ENCODE measurements around the gene GRIN2D.
"Not testable (repeated sequence)": the region's sequence is repeated elsewhere in the genome, so short reads cannot be mapped to it uniquely, and the experiment has no call there.

The GRIN2D gene

DNA sequence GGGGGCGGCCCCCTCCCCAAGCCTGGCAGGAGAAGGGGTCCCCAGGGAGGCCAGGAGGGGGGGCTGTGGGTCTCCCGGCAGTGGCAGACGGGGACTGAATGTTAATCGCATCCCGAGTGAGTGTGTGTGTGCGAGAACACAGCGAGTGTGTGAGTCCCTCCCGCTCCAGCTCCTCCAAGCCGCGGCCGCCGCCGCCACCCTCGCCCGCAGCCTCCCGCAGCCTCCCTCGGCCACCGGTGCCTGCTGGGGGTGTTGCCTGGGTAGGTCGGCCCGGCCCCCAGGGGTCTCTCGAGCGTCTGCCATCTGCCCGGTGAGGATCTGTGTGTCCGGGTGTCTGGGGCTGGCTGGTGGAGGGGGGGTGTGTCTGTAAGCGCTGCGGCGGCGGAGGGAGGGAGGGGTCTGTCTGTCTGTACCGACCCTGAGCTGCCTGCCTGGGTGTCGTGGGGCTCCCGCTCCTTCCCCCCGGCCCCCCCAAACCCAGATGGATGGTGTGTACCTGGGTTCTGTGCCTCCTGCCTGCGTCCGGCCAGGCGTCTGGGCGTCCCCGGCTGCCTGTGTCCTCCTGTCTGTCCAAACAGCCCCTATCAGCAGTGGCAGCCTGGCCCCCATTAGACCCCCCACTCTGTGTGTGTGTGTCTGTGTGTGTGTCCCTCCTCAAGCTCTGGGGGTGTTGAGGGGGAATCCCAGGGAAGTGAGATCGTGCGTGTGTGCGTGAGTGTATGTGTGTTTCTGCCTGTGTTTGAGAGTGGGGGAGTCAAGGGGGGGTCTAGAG lies at the start of gene GRIN2D:
Gene GRIN2D, plus strand, starts transcription at position 110 of the 772 bp plus-strand sequence. CDS start 4,725 bp downstream, outside the sequence.
- DNase-seq, result peak; percentile 64

DNA sequence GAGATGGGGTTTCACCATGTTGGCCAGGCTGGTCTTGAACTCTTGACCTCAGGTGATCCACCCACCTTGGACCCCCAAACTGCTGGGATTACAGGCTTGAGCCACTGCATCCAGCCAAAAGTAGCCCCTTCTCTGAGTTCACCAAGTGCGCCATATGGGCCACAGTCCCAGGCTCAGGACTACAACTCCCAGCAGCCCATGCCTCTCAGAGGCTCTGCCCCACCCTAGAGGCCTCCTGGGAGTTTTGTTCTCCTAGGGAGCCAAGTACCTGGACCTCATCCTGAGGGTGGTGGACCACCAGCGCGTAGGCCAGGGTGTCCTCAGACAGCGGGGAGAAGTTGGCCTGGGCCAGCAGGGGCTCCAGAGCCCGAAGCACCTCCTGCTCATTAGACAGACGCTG lies 48.6 kb upstream of the GRIN2D start:
- peak; percentile 71 for DNase-seq

GRCh38 chr19:48346191-48346590 lies 47.3 kb upstream of the GRIN2D start:
- DNase-seq, result no peak

DNA sequence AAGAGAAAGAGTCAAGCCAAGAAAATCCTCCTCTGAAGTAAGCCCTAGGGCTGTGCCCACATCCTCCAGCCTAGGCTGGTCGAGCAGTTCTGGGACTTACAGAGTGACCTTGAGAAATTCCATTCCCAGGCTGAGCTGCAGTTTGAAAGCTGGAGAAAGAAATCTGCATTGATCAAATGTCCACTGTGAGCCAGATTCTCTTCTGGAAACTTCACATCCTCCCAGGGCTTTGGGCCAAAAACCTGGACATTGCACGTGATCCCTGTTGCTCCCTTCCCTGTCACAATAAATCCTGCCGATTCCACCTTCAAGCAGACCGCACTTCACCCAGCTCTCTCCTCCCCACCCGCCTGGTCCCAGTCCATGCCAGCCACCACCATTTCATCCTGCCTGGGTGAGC lies 45.4 kb upstream of the GRIN2D start:
- DNase-seq, result no peak

DNA sequence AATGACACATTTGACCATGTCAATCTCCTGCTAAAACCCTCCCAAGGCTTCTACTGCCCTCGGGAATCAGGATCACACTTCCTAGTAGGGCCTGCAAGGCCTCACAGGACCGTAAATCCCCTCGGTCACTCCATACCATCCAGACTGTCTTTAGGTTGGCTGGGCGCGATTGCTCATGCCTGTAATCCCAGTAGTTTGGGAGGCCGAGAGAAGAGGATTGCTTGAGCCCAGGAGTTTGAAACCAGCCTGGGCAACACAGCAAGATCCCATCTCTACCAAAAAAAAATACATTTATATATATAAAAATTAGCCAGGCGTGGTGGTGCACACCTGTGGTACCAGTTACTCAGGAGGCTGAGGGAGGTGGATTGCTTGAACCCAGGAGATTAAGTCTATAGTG lies 44.7 kb upstream of the GRIN2D start:
- no peak for DNase-seq

DNA sequence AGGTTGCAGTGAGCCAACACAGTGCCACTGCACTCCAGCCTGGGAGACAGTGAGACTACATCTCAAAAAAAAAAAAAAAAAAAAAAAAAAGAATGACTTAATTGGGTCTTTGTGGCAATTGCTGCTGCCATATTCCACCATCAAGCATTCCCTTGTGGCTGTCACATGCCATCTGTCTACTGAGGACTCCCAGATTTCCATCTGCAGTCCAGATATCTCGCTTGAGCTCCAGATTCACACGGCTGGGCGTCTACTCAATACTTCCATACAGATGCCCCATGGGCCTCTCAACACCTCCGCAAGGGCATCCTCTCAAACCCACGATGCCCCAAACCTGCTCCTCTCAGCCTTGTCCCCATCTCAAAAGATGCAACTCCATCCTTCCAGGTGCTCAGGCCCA lies 42.6 kb upstream of the GRIN2D start:
- peak; percentile 84 for DNase-seq

DNA sequence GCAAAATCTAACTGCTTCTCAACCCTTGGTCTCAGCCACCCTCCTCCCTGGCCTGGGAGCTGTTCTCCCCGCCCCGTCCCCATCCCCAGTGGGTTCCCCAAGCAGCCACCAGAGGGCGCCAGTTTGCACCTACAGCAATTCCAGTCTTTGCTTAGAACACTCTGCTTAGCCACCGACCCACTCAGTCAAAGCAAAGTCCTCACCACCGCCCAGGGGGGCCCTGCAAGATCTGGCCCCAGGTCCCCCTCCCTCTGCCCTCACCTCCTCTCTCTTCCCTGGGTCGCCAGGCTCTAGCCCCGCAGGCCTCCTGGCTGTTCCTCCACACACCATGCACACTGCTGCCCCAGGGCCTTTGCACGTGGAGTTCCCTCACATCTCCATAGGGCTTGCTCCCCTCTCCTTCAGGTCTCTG lies 42.1 kb upstream of the GRIN2D start:
- peak; percentile 79 for DNase-seq

GRCh38 chr19:48353677-48354076 lies 39.8 kb upstream of the GRIN2D start:
- no peak for DNase-seq

DNA sequence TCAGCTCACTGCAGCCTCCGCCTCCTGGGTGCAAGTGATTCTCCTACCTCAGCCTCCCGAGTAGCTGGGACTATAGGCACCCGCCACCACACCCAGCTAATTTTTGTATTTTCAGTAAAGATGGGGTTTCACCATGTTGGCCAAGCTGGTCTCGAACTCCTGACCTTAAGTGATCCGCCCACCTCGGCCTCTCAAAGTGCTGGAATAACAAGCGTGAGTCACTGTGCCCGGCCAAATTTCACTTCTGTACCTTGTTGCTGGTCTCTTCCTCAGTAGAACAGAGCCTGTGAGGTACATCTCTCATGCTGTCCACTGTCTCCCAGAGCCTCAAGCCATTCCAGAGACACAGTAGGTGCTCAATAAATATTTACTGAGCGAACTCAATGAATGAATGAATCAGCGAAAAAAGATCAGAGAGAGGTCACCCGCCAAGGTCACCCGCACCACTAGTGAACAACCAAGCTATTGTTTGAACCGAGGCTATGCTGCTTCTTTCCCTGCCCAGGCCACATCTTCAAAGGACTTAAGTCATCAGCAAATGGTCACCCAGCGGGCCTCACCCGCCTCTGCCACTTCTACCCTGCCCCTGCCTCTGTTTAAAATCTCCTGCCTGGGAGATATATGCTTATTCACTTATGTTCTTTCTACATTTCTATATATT lies 39.0 kb upstream of the GRIN2D start:
- DNase-seq, result no peak

DNA sequence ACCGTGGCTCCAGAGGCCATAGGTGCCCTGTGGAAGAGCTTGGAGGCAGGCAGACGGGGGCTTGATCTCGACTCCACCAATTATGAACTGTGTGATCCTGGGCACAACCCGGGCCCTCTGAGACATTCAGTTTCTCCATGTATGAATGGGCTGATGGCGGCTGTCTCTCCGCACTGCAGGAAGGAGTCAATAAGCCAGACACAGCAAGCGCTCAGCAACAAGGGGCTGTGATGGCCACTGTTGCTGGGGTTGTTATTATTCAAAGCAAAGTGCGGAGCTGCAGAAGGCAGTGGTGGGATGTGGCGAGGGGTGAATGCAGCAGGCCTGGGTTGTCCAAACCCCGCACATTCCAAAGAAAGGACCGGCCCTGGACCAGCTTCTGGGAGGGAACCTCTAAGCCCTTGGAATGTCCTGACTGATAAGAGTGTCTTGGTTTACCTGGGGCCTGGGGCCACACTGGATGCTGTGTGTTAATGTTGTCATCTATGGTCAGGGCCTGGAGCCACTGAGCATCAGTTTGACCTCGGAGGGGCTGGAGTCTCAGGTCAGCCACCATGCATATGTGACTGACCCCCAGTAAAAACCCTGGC lies 38.0 kb upstream of the GRIN2D start:
- no peak for DNase-seq

- DNase-seq, result no peak
These were observed 34.3 kb upstream of the GRIN2D start for GRCh38 chr19:48359123-48359522.

- DNase-seq, result no peak
These were observed 31.6 kb upstream of the GRIN2D start for GRCh38 chr19:48361912-48362311.

GRCh38 chr19:48362716-48363499 lies 30.6 kb upstream of the GRIN2D start:
- DNase-seq, result peak; percentile 98

DNA sequence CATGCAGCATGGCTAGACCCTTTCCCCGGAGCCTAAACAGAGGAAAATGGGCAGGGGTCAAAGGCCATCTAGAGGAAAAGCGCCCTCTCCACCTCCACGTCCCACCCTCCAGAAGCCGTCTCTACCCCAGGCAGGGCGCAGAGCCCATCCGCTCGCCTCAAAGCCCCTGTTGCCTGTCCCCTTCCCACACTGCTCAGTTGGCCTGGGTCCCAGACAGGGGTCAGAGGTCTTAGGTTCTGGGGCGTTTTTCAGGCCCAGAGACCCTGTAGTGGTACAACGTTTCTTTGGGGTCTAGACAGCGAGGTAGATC lies 30.0 kb upstream of the GRIN2D start:
- no peak for DNase-seq

GRCh38 chr19:48363810-48364597 lies 29.5 kb upstream of the GRIN2D start, which contains the start of the genes SYNGR4 and TMEM143:
Gene SYNGR4 (plus strand): TSS chr19:48364367. CDS start chr19:48365843, 1,476 bp downstream.
Gene TMEM143 (minus strand): TSS chr19:48363940. CDS start chr19:48363920, 20 bp downstream.
- peak; percentile 99 for DNase-seq

DNA sequence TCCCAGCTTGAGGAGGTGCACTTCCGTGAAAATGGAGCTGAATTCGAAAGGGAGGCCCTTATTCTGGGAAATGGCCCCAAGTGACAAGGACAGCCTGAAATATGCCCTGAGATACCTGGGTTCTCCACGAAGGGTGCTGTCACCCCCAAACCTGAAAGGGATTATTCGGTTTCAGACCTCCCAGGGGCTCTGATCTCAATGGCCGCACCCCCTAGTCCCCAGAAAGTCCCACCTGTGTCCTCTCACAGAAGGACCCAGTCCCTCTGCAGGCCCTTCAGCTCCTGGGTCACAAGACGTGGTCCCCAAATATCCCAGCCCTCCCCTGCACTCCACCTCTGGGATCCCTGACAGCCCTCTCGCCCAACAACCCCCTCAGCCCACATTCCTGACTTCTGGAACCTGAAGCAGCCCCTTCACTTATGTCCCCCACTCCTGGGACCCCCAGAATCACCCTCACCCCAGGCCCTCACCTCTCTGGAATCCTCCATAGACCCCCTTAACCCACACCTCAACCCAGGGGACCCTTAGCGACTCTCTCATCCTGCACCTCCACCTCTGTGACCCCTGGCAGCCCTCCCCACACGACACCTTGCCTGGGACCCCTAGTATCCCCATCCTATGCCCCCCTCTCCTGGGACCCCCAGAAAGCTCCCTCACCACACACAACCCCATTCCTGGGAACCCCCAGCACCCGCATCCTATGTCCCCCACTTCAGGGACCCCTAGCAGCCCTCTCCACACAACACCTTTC lies 28.7 kb upstream of the GRIN2D start:
- DNase-seq, result no peak

DNA sequence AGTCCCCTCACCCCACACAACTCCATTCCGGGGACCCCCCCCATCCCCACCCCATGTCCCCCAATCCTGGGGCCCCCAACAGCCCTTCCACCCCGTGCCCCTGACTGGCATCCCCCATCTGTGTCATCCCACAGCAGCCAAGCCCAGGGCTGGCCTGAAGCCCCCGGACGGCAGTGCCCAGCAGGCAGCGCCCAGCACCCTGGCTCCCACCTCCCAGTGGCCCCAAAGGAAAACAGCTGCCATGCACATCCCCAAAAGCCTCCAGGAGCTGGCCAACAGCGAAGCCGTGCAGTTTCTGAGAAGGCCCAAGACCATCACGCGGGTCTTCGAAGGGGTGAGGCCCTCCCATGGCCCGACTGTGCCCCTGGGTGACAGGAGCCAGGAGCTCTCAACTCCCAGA lies 27.9 kb upstream of the GRIN2D start:
- DNase-seq, result no peak

- no peak for DNase-seq
These were observed 25.6 kb upstream of the GRIN2D start for GRCh38 chr19:48367855-48368254.

- DNase-seq, result peak; percentile 81
These were observed 24.5 kb upstream of the GRIN2D start for GRCh38 chr19:48368936-48369335.

DNA sequence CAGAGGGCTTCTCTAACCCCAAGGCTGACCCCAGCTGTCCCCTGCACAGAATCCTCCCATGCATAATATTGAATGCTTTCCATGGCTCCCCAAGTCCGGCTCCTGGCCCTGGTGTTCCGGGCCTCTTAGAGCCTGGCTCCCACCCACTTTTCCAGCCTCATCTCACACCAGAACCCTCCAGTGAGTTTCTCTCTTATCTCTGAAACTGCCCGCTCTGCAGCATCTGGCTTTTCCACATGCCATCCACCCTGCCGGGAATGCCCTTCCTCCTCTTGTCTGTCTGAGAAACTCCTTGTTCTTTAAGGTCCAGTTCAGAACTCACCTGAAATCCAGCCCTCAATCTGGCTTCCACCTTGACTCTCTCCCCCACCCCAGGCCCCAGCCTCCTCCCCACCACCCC lies 22.5 kb upstream of the GRIN2D start:
- DNase-seq, result no peak

GRCh38 chr19:48371367-48371766 lies 22.1 kb upstream of the GRIN2D start:
- no peak for DNase-seq

DNA sequence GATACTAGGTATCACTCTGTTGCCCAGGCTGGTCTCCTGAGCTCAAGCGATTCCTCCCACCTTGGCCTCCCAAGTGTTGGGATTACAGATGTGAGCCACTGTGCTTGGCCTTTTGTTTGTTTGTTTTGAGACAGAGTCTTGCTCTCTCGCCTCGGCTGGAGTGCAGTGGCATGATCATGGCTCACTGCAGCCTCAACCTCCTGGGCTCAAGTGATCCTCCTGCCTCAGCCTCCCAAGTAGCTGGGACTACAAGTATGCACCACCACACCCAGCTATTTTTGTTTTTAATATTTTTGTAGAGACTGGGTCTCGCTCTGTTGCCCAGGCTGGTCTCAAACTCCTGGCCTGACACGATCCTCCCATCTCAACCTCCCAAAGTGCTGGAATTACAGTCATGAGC lies 21.7 kb upstream of the GRIN2D start:
- DNase-seq, result not testable (repeated sequence)

Data from NCI-H2171 (cell line).